IgD-negative memory B cell (primary cell): ENCODE results near the gene RABL2B. TPM values are rescaled to one million over a fixed set of nuclear protein-coding genes. Genes with fewer than 3 reads are reported as not detected.

ENCODE experiments used
- H3K27ac Mint-ChIP-seq, 3 donors: one replicate each; pipeline ENCODE4 v1.8.0; 2020 to 2022; ENCODE audit warnings: mild to moderate bottlenecking in 3 of 3, mixed read lengths in 3 of 3, moderate library complexity in 1 of 3
- H3K27me3 Mint-ChIP-seq: one replicate; pipeline ENCODE4 v1.8.0; 2021; ENCODE audit warnings: mixed read lengths
- H3K36me3 Mint-ChIP-seq: one replicate; pipeline ENCODE4 v1.8.0; 2020; ENCODE audit warnings: mild to moderate bottlenecking, mixed read lengths
- H3K4me1 Mint-ChIP-seq, 3 donors: one replicate each; pipeline ENCODE4 v1.8.0; 2020 to 2022; ENCODE audit warnings: mixed read lengths in 3 of 3, mild to moderate bottlenecking in 1 of 3
- H3K4me3 Mint-ChIP-seq, 4 donors: one replicate each; pipeline ENCODE4 v1.8.0; 2020 to 2022; ENCODE audit warnings: mild to moderate bottlenecking in 4 of 4, mixed read lengths in 4 of 4, moderate library complexity in 3 of 4
- H3K9me3 Mint-ChIP-seq, 3 donors: one replicate each; pipeline ENCODE4 v1.8.0; 2020 to 2021; ENCODE audit warnings: mixed read lengths in 3 of 3, mild to moderate bottlenecking in 1 of 3
- polyA plus RNA-seq: library from polyadenylated mRNA; unstranded; fragments of 300-500 nt; fragmentation: Illumina TruSeq; gene quantifications from one replicate; pipeline ENCODE4 v1.2.3, GENCODE V29; 2021

Gene RABL2B
- polyA plus RNA-seq, 1 donor from 2014 or later, result 25.0 TPM

DNA sequence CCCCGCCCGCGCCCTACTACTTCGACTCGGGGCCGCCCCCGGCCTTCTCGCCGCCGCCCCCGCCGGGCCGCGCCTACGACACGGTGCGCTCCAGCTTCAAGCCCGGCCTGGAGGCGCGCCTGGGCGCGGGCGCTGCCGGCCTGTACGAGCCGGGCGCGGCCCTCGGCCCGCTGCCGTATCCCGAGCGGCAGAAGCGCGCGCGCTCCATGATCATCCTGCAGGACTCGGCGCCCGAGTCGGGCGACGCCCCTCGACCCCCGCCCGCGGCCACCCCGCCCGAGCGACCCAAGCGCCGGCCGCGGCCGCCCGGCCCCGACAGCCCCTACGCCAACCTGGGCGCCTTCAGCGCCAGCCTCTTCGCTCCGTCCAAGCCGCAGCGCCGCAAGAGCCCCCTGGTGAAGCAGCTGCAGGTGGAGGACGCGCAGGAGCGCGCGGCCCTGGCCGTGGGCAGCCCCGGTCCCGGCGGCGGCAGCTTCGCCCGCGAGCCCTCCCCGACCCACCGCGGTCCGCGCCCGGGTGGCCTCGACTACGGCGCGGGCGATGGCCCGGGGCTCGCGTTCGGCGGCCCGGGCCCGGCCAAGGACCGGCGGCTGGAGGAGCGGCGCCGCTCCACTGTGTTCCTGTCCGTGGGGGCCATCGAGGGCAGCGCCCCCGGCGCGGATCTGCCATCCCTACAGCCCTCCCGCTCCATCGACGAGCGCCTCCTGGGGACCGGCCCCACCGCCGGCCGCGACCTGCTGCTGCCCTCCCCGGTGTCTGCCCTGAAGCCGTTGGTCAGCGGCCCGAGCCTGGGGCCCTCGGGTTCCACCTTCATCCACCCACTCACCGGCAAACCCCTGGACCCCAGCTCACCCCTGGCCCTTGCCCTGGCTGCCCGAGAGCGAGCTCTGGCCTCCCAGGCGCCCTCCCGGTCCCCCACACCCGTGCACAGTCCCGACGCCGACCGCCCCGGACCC is 62.9 kb downstream of the RABL2B start:
- H3K36me3 Mint-ChIP-seq, result no peaks in the 10 kb centered on the region
- H3K27me3 Mint-ChIP-seq, result peaks cover 10% of the 10 kb centered on the region
- H3K27ac Mint-ChIP-seq, result no peak overlapping the region

GRCh38 chr22:50719814-50720300 is 63.6 kb downstream of the RABL2B start:
- H3K36me3 Mint-ChIP-seq, result no peaks in the 10 kb centered on the region
- no peaks in the 10 kb centered on the region for H3K9me3 Mint-ChIP-seq
- no peak overlapping the region for H3K27ac Mint-ChIP-seq
- H3K27me3 Mint-ChIP-seq, result peaks cover 10% of the 10 kb centered on the region
- H3K4me3 Mint-ChIP-seq, result no peak overlapping the region
- H3K4me1 Mint-ChIP-seq, result peaks cover 0 to 7% (median 6%) of the 10 kb centered on the region in 3 donors

More for the DNA sequence above, 62.9 kb downstream of the RABL2B start:
- Mint-ChIP-seq H3K4me3 (no peak overlapping the region), H3K9me3 (no peaks in the 10 kb centered on the region), H3K4me1 (peaks cover 0 to 7% (median 7%) of the 10 kb centered on the region in 3 donors)

GRCh38 chr22:50718352-50718709 is 65.1 kb downstream of the RABL2B start:
- Mint-ChIP-seq H3K27me3 (peaks cover 7% of the 10 kb centered on the region), H3K36me3 (no peaks in the 10 kb centered on the region), H3K9me3 (no peaks in the 10 kb centered on the region), H3K4me3 (no peak overlapping the region), H3K4me1 (no peaks in the 10 kb centered on the region), H3K27ac (peak overlapping the region in 2 of 3 donors; percentile 16 to 71)

- Mint-ChIP-seq H3K27me3 (peaks cover 4% of the 10 kb centered on the region), H3K4me3 (no peak overlapping the region), H3K4me1 (no peaks in the 10 kb centered on the region), H3K36me3 (no peaks in the 10 kb centered on the region), H3K27ac (peak overlapping the region in 1 of 3 donors; percentile 16), H3K9me3 (no peaks in the 10 kb centered on the region)
Observed at GRCh38 chr22:50717709-50718351, 65.6 kb downstream of the RABL2B start.

Other genes with a start within 250 kb of the RABL2B start
- gene KLHDC7B, start 237.7 kb downstream of the RABL2B start, polyA plus RNA-seq, result 4.7 TPM
- gene SYCE3, start 220.7 kb downstream of the RABL2B start, polyA plus RNA-seq, result not detected
- 1.6 TPM for gene CPT1B, start 205.2 kb downstream of the RABL2B start, polyA plus RNA-seq
- gene CHKB, start 200.8 kb downstream of the RABL2B start, polyA plus RNA-seq, result 38.6 TPM
- not detected for gene MAPK8IP2, start 182.8 kb downstream of the RABL2B start, polyA plus RNA-seq
- 11.5 TPM for gene ARSA, start 155.5 kb downstream of the RABL2B start, polyA plus RNA-seq
- gene SHANK3, start 110.8 kb downstream of the RABL2B start, polyA plus RNA-seq, result not detected
- gene ACR, start 45.4 kb downstream of the RABL2B start, polyA plus RNA-seq, result not detected